ENCODE results near the gene KIF5C. TPM values are rescaled to one million over a fixed set of nuclear protein-coding genes. Genes with fewer than 3 reads are reported as not detected.

KIF5C gene
- total and polyA plus RNA-seq, 5 donors, result 0.86 to 3.3 (median 1.3) TPM

- Histone ChIP-seq H3K27ac (ENCODE audit: low read length) (no peak overlapping the region), H3K9me3 (ENCODE audit: control insufficient read depth, low read length) (no peaks in the 10 kb centered on the region), H3K4me3 (ENCODE audit: low read length) (no peak overlapping the region), H3K27me3 (ENCODE audit: control insufficient read depth, insufficient read depth) (no peaks in the 10 kb centered on the region), H3K4me1 (ENCODE audit: control insufficient read depth, insufficient read depth, low read length) (no peaks in the 10 kb centered on the region)
- intact Hi-C loops (cut with DNase I), result no loop called here
- no peak for ATAC-seq
- DNase-seq, result no peak
- 80% methylated on average over 4 of the region's 4 CpGs for WGBS
Observed at GRCh38 chr2:148906124-148906523, 31.1 kb downstream of the KIF5C start.

DNA sequence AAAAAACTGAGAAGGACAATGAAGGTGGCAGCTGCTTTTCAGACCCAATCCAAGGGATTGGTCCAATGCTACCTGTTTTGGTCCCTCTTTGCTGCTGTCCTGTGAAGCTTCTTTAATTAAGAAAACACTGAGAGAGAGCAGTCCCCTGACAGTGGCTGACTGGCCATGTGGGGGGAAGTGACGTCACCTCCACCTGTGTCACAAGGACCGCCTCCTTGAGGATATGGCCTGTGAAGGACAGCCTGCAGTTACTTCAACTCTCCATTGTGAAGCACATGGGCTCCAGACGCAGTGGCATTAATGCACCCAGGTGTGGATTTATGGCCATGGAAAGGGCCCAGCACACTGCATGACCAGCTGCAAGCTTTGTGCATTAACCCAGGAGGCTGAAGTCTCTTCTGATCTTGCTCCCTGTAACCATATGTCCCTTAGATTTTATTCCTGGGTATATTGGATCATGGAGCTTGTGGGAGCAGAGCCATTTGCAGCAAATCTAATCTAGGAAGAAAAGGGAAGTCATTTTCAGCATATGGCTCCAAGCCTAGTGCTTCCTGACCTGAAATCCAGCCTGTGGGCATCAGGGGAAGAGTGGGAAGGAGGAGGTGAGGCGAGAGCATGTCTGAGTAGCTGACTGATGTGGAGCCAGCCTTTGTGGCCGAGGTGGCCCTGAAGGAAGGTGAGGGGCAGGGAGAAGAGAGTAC lies 32.2 kb downstream of the KIF5C start:
- no peak for ATAC-seq
- Histone ChIP-seq H3K27ac (ENCODE audit: low read length) (no peak overlapping the region), H3K4me1 (ENCODE audit: control insufficient read depth, insufficient read depth, low read length) (no peaks in the 10 kb centered on the region), H3K4me3 (ENCODE audit: low read length) (no peak overlapping the region), H3K27me3 (ENCODE audit: control insufficient read depth, insufficient read depth) (no peaks in the 10 kb centered on the region), H3K9me3 (ENCODE audit: control insufficient read depth, low read length) (no peaks in the 10 kb centered on the region)
- intact Hi-C loops (cut with DNase I), result no loop called here
- WGBS, result 87% methylated on average over 5 of the region's 5 CpGs
- no peak for DNase-seq

GRCh38 chr2:148909114-148909513 lies 34.1 kb downstream of the KIF5C start:
- H3K9me3 ChIP-seq (ENCODE audit: control insufficient read depth, low read length), result no peaks in the 10 kb centered on the region
- no peak overlapping the region for H3K4me3 ChIP-seq (ENCODE audit: low read length)
- no peaks in the 10 kb centered on the region for H3K27me3 ChIP-seq (ENCODE audit: control insufficient read depth, insufficient read depth)
- intact Hi-C loops (cut with DNase I), result no loop called here
- DNase-seq (peak in 2 of 3 donors; percentile 50 to 59), ATAC-seq (no peak)
- WGBS, result 52% methylated on average over 8 of the region's 8 CpGs
- H3K27ac ChIP-seq (ENCODE audit: low read length), result no peak overlapping the region
- H3K4me1 ChIP-seq (ENCODE audit: control insufficient read depth, insufficient read depth, low read length), result no peaks in the 10 kb centered on the region

- ATAC-seq (no peak), DNase-seq (no peak)
- intact Hi-C loops (cut with DNase I), result no loop called here
- no peak overlapping the region for H3K27ac ChIP-seq (ENCODE audit: low read length)
- no peaks in the 10 kb centered on the region for H3K9me3 ChIP-seq (ENCODE audit: control insufficient read depth, low read length)
- H3K27me3 ChIP-seq (ENCODE audit: control insufficient read depth, insufficient read depth), result no peaks in the 10 kb centered on the region
- no peak overlapping the region for H3K4me3 ChIP-seq (ENCODE audit: low read length)
- H3K4me1 ChIP-seq (ENCODE audit: control insufficient read depth, insufficient read depth, low read length), result no peaks in the 10 kb centered on the region
Observed at GRCh38 chr2:148913061-148913460, 38.0 kb downstream of the KIF5C start.

- no peaks in the 10 kb centered on the region for H3K27me3 ChIP-seq (ENCODE audit: control insufficient read depth, insufficient read depth)
- WGBS, result 96% methylated on average over 8 of the region's 8 CpGs
- intact Hi-C loops (cut with DNase I), result no loop called here
Observed at GRCh38 chr2:148913492-148913891, 38.5 kb downstream of the KIF5C start.

GRCh38 chr2:148914463-148914862 lies 39.4 kb downstream of the KIF5C start:
- intact Hi-C loops (cut with DNase I), result no loop called here
- H3K27ac ChIP-seq (ENCODE audit: low read length), result no peak overlapping the region
- ATAC-seq (no peak), DNase-seq (no peak)
- H3K4me1 ChIP-seq (ENCODE audit: control insufficient read depth, insufficient read depth, low read length), result no peaks in the 10 kb centered on the region
- H3K9me3 ChIP-seq (ENCODE audit: control insufficient read depth, low read length), result no peaks in the 10 kb centered on the region
- no peaks in the 10 kb centered on the region for H3K27me3 ChIP-seq (ENCODE audit: control insufficient read depth, insufficient read depth)
- 70% methylated on average over 4 of the region's 4 CpGs for WGBS
- no peak overlapping the region for H3K4me3 ChIP-seq (ENCODE audit: low read length)

More at GRCh38 chr2:148913492-148913891, 38.5 kb downstream of the KIF5C start:
- Histone ChIP-seq H3K27ac (ENCODE audit: low read length) (no peak overlapping the region), H3K4me3 (ENCODE audit: low read length) (no peak overlapping the region), H3K9me3 (ENCODE audit: control insufficient read depth, low read length) (no peaks in the 10 kb centered on the region), H3K4me1 (ENCODE audit: control insufficient read depth, insufficient read depth, low read length) (no peaks in the 10 kb centered on the region)
- DNase-seq (no peak), ATAC-seq (no peak)

DNA sequence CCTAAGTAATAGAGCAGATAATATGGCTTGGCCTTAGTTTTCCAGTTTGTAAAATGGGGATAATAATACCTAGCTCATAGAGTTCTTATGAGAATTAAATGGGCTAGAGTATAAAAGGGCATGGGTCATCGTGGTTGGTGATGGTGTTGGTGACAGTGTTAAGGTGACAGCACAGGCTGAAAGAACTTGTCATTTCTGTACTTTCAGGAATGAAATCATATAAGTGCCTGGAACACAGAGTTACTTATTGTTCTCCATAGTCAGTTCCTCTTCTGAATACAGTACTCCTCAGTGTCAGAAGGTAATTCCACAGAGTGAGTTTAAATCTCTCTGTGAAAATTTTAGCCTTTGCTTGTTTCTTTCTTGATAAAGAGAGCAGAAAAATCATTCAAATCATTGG lies 42.4 kb downstream of the KIF5C start:
- H3K27ac ChIP-seq (ENCODE audit: low read length), result no peak overlapping the region
- no peaks in the 10 kb centered on the region for H3K27me3 ChIP-seq (ENCODE audit: control insufficient read depth, insufficient read depth)
- intact Hi-C loops (cut with DNase I), result no loop called here
- H3K4me3 ChIP-seq (ENCODE audit: low read length), result no peak overlapping the region
- 90% methylated on average over 1 of the region's 1 CpG for WGBS
- no peak for DNase-seq
- no peak for ATAC-seq
- H3K9me3 ChIP-seq (ENCODE audit: control insufficient read depth, low read length), result no peaks in the 10 kb centered on the region
- no peaks in the 10 kb centered on the region for H3K4me1 ChIP-seq (ENCODE audit: control insufficient read depth, insufficient read depth, low read length)

DNA sequence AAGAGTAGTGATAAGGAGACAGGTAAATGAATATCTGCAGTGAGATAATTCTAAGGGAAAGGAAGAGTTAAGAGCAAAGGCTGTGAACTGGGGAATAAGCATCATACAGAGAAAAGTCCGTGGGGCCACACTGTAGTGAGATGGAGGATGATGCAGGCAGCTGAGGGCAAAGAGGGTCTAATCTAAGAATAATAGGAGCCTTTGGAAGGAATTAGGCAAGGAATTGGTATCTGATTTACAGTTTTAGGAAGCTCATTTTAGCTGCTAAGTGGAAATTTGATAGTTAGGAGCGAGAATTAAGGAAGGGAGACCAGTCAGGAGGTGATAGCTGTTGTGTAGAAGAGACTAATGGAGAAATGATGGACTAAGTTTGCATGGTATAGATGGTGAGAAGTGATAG lies 43.5 kb downstream of the KIF5C start:
- DNase-seq (no peak), ATAC-seq (no peak)
- WGBS, result 73% methylated on average over 2 of the region's 2 CpGs
- Histone ChIP-seq H3K27ac (ENCODE audit: low read length) (no peak overlapping the region), H3K4me3 (ENCODE audit: low read length) (no peak overlapping the region), H3K9me3 (ENCODE audit: control insufficient read depth, low read length) (no peaks in the 10 kb centered on the region), H3K4me1 (ENCODE audit: control insufficient read depth, insufficient read depth, low read length) (no peaks in the 10 kb centered on the region), H3K27me3 (ENCODE audit: control insufficient read depth, insufficient read depth) (no peaks in the 10 kb centered on the region)
- intact Hi-C loops (cut with DNase I), result no loop called here

GRCh38 chr2:148920559-148920958 lies 45.5 kb downstream of the KIF5C start:
- Histone ChIP-seq H3K27ac (ENCODE audit: low read length) (no peak overlapping the region), H3K9me3 (ENCODE audit: control insufficient read depth, low read length) (no peaks in the 10 kb centered on the region), H3K4me3 (ENCODE audit: low read length) (no peak overlapping the region), H3K27me3 (ENCODE audit: control insufficient read depth, insufficient read depth) (no peaks in the 10 kb centered on the region), H3K4me1 (ENCODE audit: control insufficient read depth, insufficient read depth, low read length) (no peaks in the 10 kb centered on the region)
- ATAC-seq (no peak), DNase-seq (no peak)
- 70% methylated on average over 1 of the region's 1 CpG for WGBS
- intact Hi-C loops (cut with DNase I), result no loop called here

DNA sequence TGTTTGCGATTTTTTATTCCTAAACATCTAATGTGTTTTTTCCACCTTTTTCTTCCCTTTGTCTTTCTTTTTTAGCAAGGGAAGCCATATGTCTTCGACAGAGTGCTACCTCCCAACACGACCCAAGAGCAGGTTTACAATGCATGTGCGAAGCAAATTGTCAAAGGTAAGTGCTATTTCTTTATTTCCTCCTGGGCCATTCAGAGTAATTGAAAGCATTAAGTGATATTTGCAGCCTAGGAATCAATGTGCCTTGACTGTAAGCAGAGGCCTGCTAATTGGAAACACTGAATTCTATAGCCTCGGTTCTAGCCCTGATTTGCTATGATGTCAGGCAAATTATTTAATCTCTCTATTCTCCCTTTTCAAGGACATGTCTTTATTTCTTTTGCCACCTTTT lies 47.0 kb downstream of the KIF5C start:
- Histone ChIP-seq H3K4me3 (ENCODE audit: low read length) (no peak overlapping the region), H3K27ac (ENCODE audit: low read length) (no peak overlapping the region), H3K9me3 (ENCODE audit: control insufficient read depth, low read length) (no peaks in the 10 kb centered on the region), H3K27me3 (ENCODE audit: control insufficient read depth, insufficient read depth) (no peaks in the 10 kb centered on the region), H3K4me1 (ENCODE audit: control insufficient read depth, insufficient read depth, low read length) (no peaks in the 10 kb centered on the region)
- intact Hi-C loops (cut with DNase I), result no loop called here
- 93% methylated on average over 5 of the region's 5 CpGs for WGBS
- ATAC-seq (no peak), DNase-seq (no peak)

- 78% methylated on average over 3 of the region's 3 CpGs for WGBS
- DNase-seq (no peak), ATAC-seq (no peak)
- intact Hi-C loops (cut with DNase I), result no loop called here
- Histone ChIP-seq H3K4me1 (ENCODE audit: control insufficient read depth, insufficient read depth, low read length) (no peaks in the 10 kb centered on the region), H3K27me3 (ENCODE audit: control insufficient read depth, insufficient read depth) (no peaks in the 10 kb centered on the region), H3K9me3 (ENCODE audit: control insufficient read depth, low read length) (no peaks in the 10 kb centered on the region), H3K4me3 (ENCODE audit: low read length) (no peak overlapping the region), H3K27ac (ENCODE audit: low read length) (no peak overlapping the region)
Observed at GRCh38 chr2:148922776-148923475, 47.9 kb downstream of the KIF5C start.
